ENCODE data around the gene HIVEP1.
A peak's percentile ranks its signal among the peaks of the same experiment; 100 is the strongest.

The HIVEP1 gene

GRCh38 chr6:11970114-11970513 lies 42.0 kb upstream of the HIVEP1 start:
- DNase-seq (ENCODE audit: low read depth), result no peak
- H3K4me3 ChIP-seq (ENCODE audit: control insufficient read depth, low read depth, low read length), result no peak overlapping the region
- no peak for TF ChIP-seq CTCF (conservative IDR thresholded peaks at IDR 0.05; ENCODE audit: control insufficient read depth, insufficient read depth, low read depth, low read length)

- no peak for TF ChIP-seq CTCF (conservative IDR thresholded peaks at IDR 0.05; ENCODE audit: control insufficient read depth, insufficient read depth, low read depth, low read length)
- peak; percentile 64 for DNase-seq (ENCODE audit: low read depth)
Measured at GRCh38 chr6:11971154-11971553, 41.0 kb upstream of the HIVEP1 start.

GRCh38 chr6:11972270-11972669 lies 39.8 kb upstream of the HIVEP1 start:
- H3K4me3 ChIP-seq (ENCODE audit: control insufficient read depth, low read depth, low read length), result no peak overlapping the region
- TF ChIP-seq CTCF (conservative IDR thresholded peaks at IDR 0.05; ENCODE audit: control insufficient read depth, insufficient read depth, low read depth, low read length), result no peak
- no peak for DNase-seq (ENCODE audit: low read depth)

More at GRCh38 chr6:11971154-11971553, 41.0 kb upstream of the HIVEP1 start:
- no peak overlapping the region for H3K4me3 ChIP-seq (ENCODE audit: control insufficient read depth, low read depth, low read length)

DNA sequence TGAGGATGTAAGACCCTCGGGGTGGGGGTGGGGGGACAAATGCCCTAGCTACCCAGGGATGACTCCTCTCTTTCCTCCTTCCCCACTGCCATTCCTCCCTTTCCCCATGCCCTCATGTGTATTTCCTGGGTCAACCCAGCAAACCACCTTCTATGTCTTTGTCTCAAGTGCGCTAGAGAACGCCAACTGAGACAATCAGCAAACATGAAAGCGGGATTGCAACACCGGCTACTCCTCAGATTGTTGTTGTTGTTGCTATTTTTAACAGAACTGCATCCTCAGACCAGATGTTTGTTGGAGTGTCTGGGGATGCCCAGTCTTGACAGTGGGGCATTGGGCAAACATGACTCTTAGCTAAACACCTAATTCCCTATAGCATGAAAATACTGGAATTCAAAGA lies 39.3 kb upstream of the HIVEP1 start:
- no peak overlapping the region for H3K4me3 ChIP-seq (ENCODE audit: control insufficient read depth, low read depth, low read length)
- peak; percentile 20 for DNase-seq (ENCODE audit: low read depth)
- TF ChIP-seq CTCF (conservative IDR thresholded peaks at IDR 0.05; ENCODE audit: control insufficient read depth, insufficient read depth, low read depth, low read length), result no peak

DNA sequence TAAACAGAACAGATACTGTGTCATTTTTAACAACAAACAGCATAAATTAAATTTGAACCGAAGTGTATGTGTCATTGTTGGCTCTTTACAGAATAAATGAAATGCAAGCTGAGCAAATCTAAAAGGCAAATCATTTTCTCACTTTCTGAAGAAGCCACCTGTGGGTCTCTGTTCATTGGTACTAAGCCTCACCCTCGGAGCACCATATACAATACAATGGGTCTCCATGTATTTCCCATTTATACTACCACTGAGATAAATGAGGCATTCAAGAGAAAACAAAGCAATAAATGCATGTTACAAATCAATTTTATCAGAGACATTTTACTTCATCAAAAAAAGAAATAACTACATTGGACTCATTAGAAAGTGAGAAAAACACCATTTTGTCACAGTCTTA lies 38.9 kb upstream of the HIVEP1 start:
- no peak for TF ChIP-seq CTCF (conservative IDR thresholded peaks at IDR 0.05; ENCODE audit: control insufficient read depth, insufficient read depth, low read depth, low read length)
- no peak for DNase-seq (ENCODE audit: low read depth)
- no peak overlapping the region for H3K4me3 ChIP-seq (ENCODE audit: control insufficient read depth, low read depth, low read length)

DNA sequence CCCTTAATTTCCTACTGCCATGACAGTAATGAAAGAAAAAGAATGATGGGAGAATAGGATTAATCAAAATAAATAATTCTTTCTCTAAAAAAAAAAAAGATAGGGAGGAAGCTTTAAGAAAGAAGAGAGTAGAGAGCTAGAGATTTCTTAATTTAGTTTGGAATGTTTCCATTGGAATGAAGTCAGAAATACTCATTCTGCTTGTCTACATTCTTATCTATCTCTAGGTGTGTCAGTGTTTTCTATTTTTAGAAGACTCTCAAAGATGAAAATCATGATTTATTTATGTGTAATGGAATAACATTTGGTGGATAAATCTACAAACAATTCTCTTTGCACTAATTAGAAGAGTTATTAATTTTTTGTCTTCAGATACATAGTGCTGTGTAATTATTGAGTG lies 38.0 kb upstream of the HIVEP1 start:
- no peak for TF ChIP-seq CTCF (conservative IDR thresholded peaks at IDR 0.05; ENCODE audit: control insufficient read depth, insufficient read depth, low read depth, low read length)
- peak; percentile 25 for DNase-seq (ENCODE audit: low read depth)
- no peak overlapping the region for H3K4me3 ChIP-seq (ENCODE audit: control insufficient read depth, low read depth, low read length)

DNA sequence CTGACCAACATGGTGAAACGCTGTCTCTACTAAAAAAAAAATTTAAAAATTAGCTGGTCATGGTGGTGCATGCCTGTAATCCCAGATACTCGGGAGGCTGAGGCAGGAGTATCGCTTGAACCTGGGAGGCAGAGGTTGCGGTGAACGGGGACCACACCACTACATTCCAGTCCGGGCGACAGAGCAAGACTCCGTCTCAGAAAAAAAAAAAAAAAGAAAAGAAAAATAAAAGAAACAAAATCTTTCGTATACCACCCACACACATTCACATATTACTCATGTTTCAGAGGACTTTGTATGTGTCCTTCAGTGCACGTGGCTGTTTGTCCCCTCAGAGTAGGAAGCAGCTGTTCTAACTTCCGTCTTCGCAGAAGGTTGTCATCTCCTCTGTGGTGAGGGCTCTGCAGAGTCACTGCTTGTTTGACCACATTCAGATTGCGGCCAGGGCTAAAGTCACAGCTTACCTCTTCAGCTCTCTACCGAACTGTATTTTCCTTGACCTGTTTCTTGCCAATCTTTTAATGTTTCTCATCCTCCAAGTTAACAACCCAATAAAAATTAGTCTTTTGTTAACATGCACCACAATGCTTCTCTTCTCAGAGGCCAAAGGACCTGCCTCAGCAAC lies 36.6 kb upstream of the HIVEP1 start:
- no peak for TF ChIP-seq CTCF (conservative IDR thresholded peaks at IDR 0.05; ENCODE audit: control insufficient read depth, insufficient read depth, low read depth, low read length)
- H3K4me3 ChIP-seq (ENCODE audit: control insufficient read depth, low read depth, low read length), result no peak overlapping the region
- DNase-seq (ENCODE audit: low read depth), result no peak

Data from fibroblast of mammary gland (primary cell).